ENCODE measurements around the gene BTNL8. TPM values are rescaled to one million over a fixed set of nuclear protein-coding genes. Genes with fewer than 3 reads are reported as not detected.

Gene BTNL8
- total RNA-seq: not detected in 2 replicates

- Mint-ChIP-seq H3K27me3 (peaks cover 7% of the 10 kb centered on the region), H3K4me3 (no peak within 1 kb of the TSS), H3K4me1 (peaks cover 4% of the 10 kb centered on the region), H3K9me3 (peaks cover 8% of the 10 kb centered on the region), H3K36me3 (ENCODE audit: low read depth) (no peaks in the 10 kb centered on the region), H3K27ac (no peak within 1 kb of the TSS)
- TF ChIP-seq CTCF (IDR thresholded peaks at IDR 0.05): no peak
- ATAC-seq (ENCODE audit: low read depth): no peak
- POLR2A ChIA-PET: no interaction called here
- intact Hi-C loops (cut with micrococcal nuclease): no loop called here
- DNase-seq: no peak
- CTCF ChIA-PET: no interaction called here
These were observed at the start of gene BTNL8 for GRCh38 chr5:180898621-180899246. Gene BTNL8, plus strand, starts transcription at chr5:180899159. Its CDS starts 152 bp downstream, at chr5:180899311.

- POLR2A ChIA-PET: interaction anchor here (0.6 to 2.7 kb wide), 4 partner anchors 10 to 207 kb away, joined by 3 to 11 read pairs (median 4); no protein-coding TSS in a partner anchor
- Mint-ChIP-seq H3K4me1 (no peaks in the 10 kb centered on the region), H3K4me3 (no peak overlapping the region), H3K27ac (no peak overlapping the region), H3K9me3 (peaks cover 3% of the 10 kb centered on the region), H3K27me3 (no peaks in the 10 kb centered on the region), H3K36me3 (ENCODE audit: low read depth) (peaks cover 73% of the 10 kb centered on the region)
- no peak for TF ChIP-seq CTCF (IDR thresholded peaks at IDR 0.05)
- DNase-seq (no peak), ATAC-seq (ENCODE audit: low read depth) (no peak)
- CTCF ChIA-PET: no interaction called here
- intact Hi-C loops (cut with micrococcal nuclease): no loop called here
These were observed 49.1 kb upstream of the BTNL8 start for GRCh38 chr5:180849827-180850226.

- H3K27me3 Mint-ChIP-seq: no peaks in the 10 kb centered on the region
- H3K4me1 Mint-ChIP-seq: no peaks in the 10 kb centered on the region
- H3K36me3 Mint-ChIP-seq (ENCODE audit: low read depth): peaks cover 78% of the 10 kb centered on the region
- peaks cover 3% of the 10 kb centered on the region for H3K9me3 Mint-ChIP-seq
- CTCF ChIA-PET: no interaction called here
- ATAC-seq (ENCODE audit: low read depth) (no peak), DNase-seq (no peak)
- POLR2A ChIA-PET: interaction anchor here (0.6 to 2.7 kb wide), 3 partner anchors 19 to 40 kb away, joined by 3 to 11 read pairs (median 4); no protein-coding TSS in a partner anchor
- intact Hi-C loops (cut with micrococcal nuclease): no loop called here
- H3K4me3 Mint-ChIP-seq: no peak overlapping the region
- no peak overlapping the region for H3K27ac Mint-ChIP-seq
- no peak for TF ChIP-seq CTCF (IDR thresholded peaks at IDR 0.05)
These were observed 48.4 kb upstream of the BTNL8 start for GRCh38 chr5:180850434-180851078.

GRCh38 chr5:180852495-180852894 lies 46.5 kb upstream of the BTNL8 start:
- POLR2A ChIA-PET: interaction anchor here (0.7 to 1.2 kb wide), 2 partner anchors 9 to 18 kb away, joined by 3 to 5 read pairs; partner anchors contain the start of gene ZFP62
- Mint-ChIP-seq H3K36me3 (ENCODE audit: low read depth) (peaks cover 79% of the 10 kb centered on the region), H3K4me1 (no peaks in the 10 kb centered on the region), H3K4me3 (no peak overlapping the region), H3K27ac (no peak overlapping the region), H3K27me3 (no peaks in the 10 kb centered on the region), H3K9me3 (peaks cover 3% of the 10 kb centered on the region)
- intact Hi-C loops (cut with micrococcal nuclease): no loop called here
- no peak for ATAC-seq (ENCODE audit: low read depth)
- CTCF ChIA-PET: no interaction called here
- no peak for TF ChIP-seq CTCF (IDR thresholded peaks at IDR 0.05)
- no peak for DNase-seq

GRCh38 chr5:180853121-180853847 lies 45.7 kb upstream of the BTNL8 start:
- Mint-ChIP-seq H3K27me3 (no peaks in the 10 kb centered on the region), H3K9me3 (peaks cover 3% of the 10 kb centered on the region), H3K4me1 (no peaks in the 10 kb centered on the region), H3K27ac (no peak overlapping the region), H3K36me3 (ENCODE audit: low read depth) (peaks cover 73% of the 10 kb centered on the region), H3K4me3 (no peak overlapping the region)
- intact Hi-C loops (cut with micrococcal nuclease): no loop called here
- no peak for TF ChIP-seq CTCF (IDR thresholded peaks at IDR 0.05)
- ATAC-seq (ENCODE audit: low read depth) (no peak), DNase-seq (no peak)
- ChIA-PET POLR2A (interaction anchor here (1.2 kb wide), 1 partner anchor 8 kb away, joined by 3 read pairs; the partner anchor contains the start of gene ZFP62), CTCF (no interaction called here)

Data from activated B cell treated with CpG ODN at 0.5 μM for 24 hours (primary cell).